ENCODE measurements around the gene IFNL1. TPM values are rescaled to one million over a fixed set of nuclear protein-coding genes. Genes with fewer than 3 reads are reported as not detected.

The IFNL1 gene
- total and polyA plus RNA-seq, 2 donors (not counting 1 experiment from before 2014, with no cell fraction given) = not detected

DNA sequence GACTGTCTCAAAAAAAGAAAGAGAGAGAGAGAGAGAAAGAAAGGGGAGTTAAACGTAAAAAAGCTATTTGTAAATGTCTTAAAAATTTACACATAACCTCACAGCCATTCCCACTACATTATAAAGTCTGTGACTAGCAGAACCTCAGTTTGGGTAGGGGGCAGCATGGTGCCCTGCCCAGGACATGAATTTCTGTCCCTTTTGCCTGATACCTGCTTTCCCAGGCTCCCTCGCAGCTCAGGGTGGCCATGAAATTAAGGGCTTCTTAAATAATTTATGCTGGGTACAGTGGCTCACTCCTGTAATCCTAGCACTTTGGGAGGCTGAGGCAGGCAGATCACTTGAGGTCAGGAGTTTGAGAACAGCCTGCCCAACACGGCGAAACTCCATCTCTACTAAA lies 4.8 kb downstream of the IFNL1 start:
- H3K4me3 Mint-ChIP-seq = no peak overlapping the region
- no peak overlapping the region for H3K27ac ChIP-seq (ENCODE audit: low read length in 2 of 2)
- no peaks in the 10 kb centered on the region for H3K9me3 ChIP-seq (ENCODE audit: control extremely low read depth in 1 of 3, control insufficient read depth in 2 of 3, insufficient read depth in 1 of 3, low read length in 2 of 3)
- 97% methylated on average over 3 of the region's 4 CpGs for WGBS (ENCODE audit: insufficient coverage)
- H4K20me1 ChIP-seq (ENCODE audit: control insufficient read depth, insufficient read depth, low read length, poor library complexity, severe bottlenecking) = no peaks in the 10 kb centered on the region
- H3K4me2 ChIP-seq (replicated peaks; ENCODE audit: low read depth, low read length, poor library complexity, severe bottlenecking) = no peak overlapping the region
- H3K36me3 ChIP-seq (replicated peaks in 1 of 2; ENCODE audit: control extremely low read depth in 1 of 2, control insufficient read depth in 1 of 2, extremely low read depth in 1 of 2, insufficient read depth in 2 of 2, low read length in 1 of 2) = no peaks in the 10 kb centered on the region
- no peak overlapping the region for H3K27ac Mint-ChIP-seq
- no peaks in the 10 kb centered on the region for H3K9me3 Mint-ChIP-seq (ENCODE audit: insufficient read depth)
- no peak overlapping the region for H3K4me3 ChIP-seq (ENCODE audit: control extremely low read depth in 1 of 5, extremely low read depth in 1 of 5, insufficient read depth in 1 of 5, low read depth in 2 of 5, low read length in 4 of 5)
- TF ChIP-seq, protein P1, sequence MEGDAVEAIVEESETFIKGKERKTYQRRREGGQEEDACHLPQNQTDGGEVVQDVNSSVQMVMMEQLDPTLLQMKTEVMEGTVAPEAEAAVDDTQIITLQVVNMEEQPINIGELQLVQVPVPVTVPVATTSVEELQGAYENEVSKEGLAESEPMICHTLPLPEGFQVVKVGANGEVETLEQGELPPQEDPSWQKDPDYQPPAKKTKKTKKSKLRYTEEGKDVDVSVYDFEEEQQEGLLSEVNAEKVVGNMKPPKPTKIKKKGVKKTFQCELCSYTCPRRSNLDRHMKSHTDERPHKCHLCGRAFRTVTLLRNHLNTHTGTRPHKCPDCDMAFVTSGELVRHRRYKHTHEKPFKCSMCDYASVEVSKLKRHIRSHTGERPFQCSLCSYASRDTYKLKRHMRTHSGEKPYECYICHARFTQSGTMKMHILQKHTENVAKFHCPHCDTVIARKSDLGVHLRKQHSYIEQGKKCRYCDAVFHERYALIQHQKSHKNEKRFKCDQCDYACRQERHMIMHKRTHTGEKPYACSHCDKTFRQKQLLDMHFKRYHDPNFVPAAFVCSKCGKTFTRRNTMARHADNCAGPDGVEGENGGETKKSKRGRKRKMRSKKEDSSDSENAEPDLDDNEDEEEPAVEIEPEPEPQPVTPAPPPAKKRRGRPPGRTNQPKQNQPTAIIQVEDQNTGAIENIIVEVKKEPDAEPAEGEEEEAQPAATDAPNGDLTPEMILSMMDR (IDR thresholded peaks at IDR 0.05) = no peak
- no peak for TF ChIP-seq EZH2 (IDR thresholded peaks at IDR 0.05; ENCODE audit: borderline replicate concordance, insufficient read depth, low read depth, low read length, poor library complexity, severe bottlenecking)
- ATAC-seq (ENCODE audit: low read depth) = no peak
- CTCF ChIA-PET = no interaction called here
- no peak for DNase-seq
- peaks cover 25% of the 10 kb centered on the region for H3K27me3 Mint-ChIP-seq
- H3K27me3 ChIP-seq (replicated peaks in 1 of 4; ENCODE audit: control extremely low read depth in 1 of 4, control insufficient read depth in 3 of 4, insufficient read depth in 4 of 4, low read length in 3 of 4) = peaks cover 0 to 2% (median 0%) of the 10 kb centered on the region in 4 experiments
- no peak overlapping the region for H2AFZ ChIP-seq (ENCODE audit: insufficient read depth, low read depth, low read length, poor library complexity, severe bottlenecking)
- H3K79me2 ChIP-seq (ENCODE audit: control insufficient read depth, insufficient read depth, low read length) = no peaks in the 10 kb centered on the region
- H3K4me1 Mint-ChIP-seq = no peaks in the 10 kb centered on the region
- no peaks in the 10 kb centered on the region for H3K4me1 ChIP-seq (ENCODE audit: control insufficient read depth in 2 of 2, insufficient read depth in 2 of 2, low read length in 2 of 2)
- no peak overlapping the region for H3K9ac ChIP-seq (ENCODE audit: low read length)
- POLR2A ChIA-PET = no interaction called here
- intact Hi-C loops (cut with micrococcal nuclease) = no loop called here

DNA sequence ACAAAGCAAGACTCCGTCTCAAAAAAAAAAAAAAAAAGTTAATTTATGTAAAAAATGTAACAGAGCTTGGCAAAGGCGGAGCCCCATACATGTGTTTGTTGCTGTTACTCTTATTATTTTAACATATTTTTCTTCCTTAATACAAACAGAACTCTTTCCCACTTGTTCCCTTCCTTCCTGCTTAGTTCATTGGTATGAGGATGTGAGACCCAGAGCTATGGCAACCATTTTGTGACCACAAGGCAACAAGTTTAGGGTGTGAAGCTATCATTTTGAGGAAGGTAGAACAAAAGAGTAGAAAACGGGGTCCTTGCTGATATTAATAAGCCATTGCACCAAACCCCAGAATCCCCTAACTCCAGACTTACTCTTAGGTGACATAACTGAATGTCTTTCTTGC lies 5.4 kb downstream of the IFNL1 start:
- intact Hi-C loops (cut with micrococcal nuclease) = no loop called here
- Mint-ChIP-seq H3K27ac (no peak overlapping the region), H3K4me1 (no peaks in the 10 kb centered on the region), H3K9me3 (ENCODE audit: insufficient read depth) (no peaks in the 10 kb centered on the region), H3K27me3 (peaks cover 25% of the 10 kb centered on the region), H3K4me3 (no peak overlapping the region)
- H3K79me2 ChIP-seq (ENCODE audit: control insufficient read depth, insufficient read depth, low read length) = no peaks in the 10 kb centered on the region
- ATAC-seq (ENCODE audit: low read depth) = no peak
- no peak for DNase-seq
- H3K4me3 ChIP-seq (ENCODE audit: control extremely low read depth in 1 of 5, extremely low read depth in 1 of 5, insufficient read depth in 1 of 5, low read depth in 2 of 5, low read length in 4 of 5) = no peak overlapping the region
- H3K36me3 ChIP-seq (replicated peaks in 1 of 2; ENCODE audit: control extremely low read depth in 1 of 2, control insufficient read depth in 1 of 2, extremely low read depth in 1 of 2, insufficient read depth in 2 of 2, low read length in 1 of 2) = no peaks in the 10 kb centered on the region
- no peak overlapping the region for H3K27ac ChIP-seq (ENCODE audit: low read length in 2 of 2)
- no peak overlapping the region for H2AFZ ChIP-seq (ENCODE audit: insufficient read depth, low read depth, low read length, poor library complexity, severe bottlenecking)
- TF ChIP-seq, protein P1 (IDR thresholded peaks at IDR 0.05) = no peak
- TF ChIP-seq EZH2 (IDR thresholded peaks at IDR 0.05; ENCODE audit: borderline replicate concordance, insufficient read depth, low read depth, low read length, poor library complexity, severe bottlenecking) = no peak
- no peaks in the 10 kb centered on the region for H3K4me1 ChIP-seq (ENCODE audit: control insufficient read depth in 2 of 2, insufficient read depth in 2 of 2, low read length in 2 of 2)
- no peaks in the 10 kb centered on the region for H3K9me3 ChIP-seq (ENCODE audit: control extremely low read depth in 1 of 3, control insufficient read depth in 2 of 3, insufficient read depth in 1 of 3, low read length in 2 of 3)
- ChIA-PET CTCF (interaction anchor here (0.7 kb wide), 1 partner anchor 1942 kb away, joined by 4 read pairs; no protein-coding TSS in a partner anchor), POLR2A (no interaction called here)
- no peak overlapping the region for H3K4me2 ChIP-seq (replicated peaks; ENCODE audit: low read depth, low read length, poor library complexity, severe bottlenecking)
- no peak overlapping the region for H3K9ac ChIP-seq (ENCODE audit: low read length)
- no peaks in the 10 kb centered on the region for H3K27me3 ChIP-seq (replicated peaks in 1 of 4; ENCODE audit: control extremely low read depth in 1 of 4, control insufficient read depth in 3 of 4, insufficient read depth in 4 of 4, low read length in 3 of 4)
- no CpG with 5 or more reads among the region's 3 CpGs for WGBS (ENCODE audit: insufficient coverage)
- no peaks in the 10 kb centered on the region for H4K20me1 ChIP-seq (ENCODE audit: control insufficient read depth, insufficient read depth, low read length, poor library complexity, severe bottlenecking)

Measured in B cell (primary cell).